ENCODE measurements around the gene LIPM. TPM values are rescaled to one million over a fixed set of nuclear protein-coding genes. Genes with fewer than 3 reads are reported as not detected.
"Not testable (repeated sequence)": the region's sequence is repeated elsewhere in the genome, so short reads cannot be mapped to it uniquely, and the experiment has no call there.

LIPM gene
- total RNA-seq, 1 donor from 2014 or later, result not detected

GRCh38 chr10:88833156-88833555, 30.6 kb downstream of the LIPM start:
- no peak for TF ChIP-seq CTCF (conservative IDR thresholded peaks at IDR 0.05)
- Mint-ChIP-seq H3K27ac (ENCODE audit: unreplicated experiment) (no peak overlapping the region), H3K9me3 (no peaks in the 10 kb centered on the region), H3K4me3 (no peak overlapping the region), H3K36me3 (ENCODE audit: low read depth) (no peaks in the 10 kb centered on the region), H3K4me1 (no peaks in the 10 kb centered on the region), H3K27me3 (ENCODE audit: low read depth) (peaks cover 9% of the 10 kb centered on the region)
- DNase-seq (ENCODE audit: low read depth, low spot score), result no peak

DNA sequence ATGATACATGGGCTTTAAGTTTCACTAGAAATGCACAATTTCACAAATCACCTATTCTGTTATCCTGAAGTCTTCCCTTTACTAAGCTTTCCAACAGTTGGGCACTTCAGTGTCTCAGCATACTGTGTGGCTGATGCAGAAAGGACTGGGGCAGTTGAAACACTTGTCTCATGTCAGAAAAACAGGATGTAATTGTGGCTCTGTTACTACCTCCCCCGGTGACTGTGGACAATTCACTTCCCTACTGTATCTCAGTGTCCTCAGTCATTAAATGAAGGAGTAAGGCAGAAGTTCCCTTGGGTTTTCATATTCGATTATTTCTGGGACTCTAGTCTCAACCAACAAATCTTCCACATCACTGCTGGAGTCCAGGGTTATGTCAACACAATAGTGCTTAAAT, 31.2 kb downstream of the LIPM start:
- DNase-seq (ENCODE audit: low read depth, low spot score), result no peak
- no peaks in the 10 kb centered on the region for H3K36me3 Mint-ChIP-seq (ENCODE audit: low read depth)
- no peak overlapping the region for H3K4me3 Mint-ChIP-seq
- no peaks in the 10 kb centered on the region for H3K9me3 Mint-ChIP-seq
- no peak for TF ChIP-seq CTCF (conservative IDR thresholded peaks at IDR 0.05)
- H3K27me3 Mint-ChIP-seq (ENCODE audit: low read depth), result peaks cover 9% of the 10 kb centered on the region
- H3K4me1 Mint-ChIP-seq, result no peaks in the 10 kb centered on the region
- no peak overlapping the region for H3K27ac Mint-ChIP-seq (ENCODE audit: unreplicated experiment)

DNA sequence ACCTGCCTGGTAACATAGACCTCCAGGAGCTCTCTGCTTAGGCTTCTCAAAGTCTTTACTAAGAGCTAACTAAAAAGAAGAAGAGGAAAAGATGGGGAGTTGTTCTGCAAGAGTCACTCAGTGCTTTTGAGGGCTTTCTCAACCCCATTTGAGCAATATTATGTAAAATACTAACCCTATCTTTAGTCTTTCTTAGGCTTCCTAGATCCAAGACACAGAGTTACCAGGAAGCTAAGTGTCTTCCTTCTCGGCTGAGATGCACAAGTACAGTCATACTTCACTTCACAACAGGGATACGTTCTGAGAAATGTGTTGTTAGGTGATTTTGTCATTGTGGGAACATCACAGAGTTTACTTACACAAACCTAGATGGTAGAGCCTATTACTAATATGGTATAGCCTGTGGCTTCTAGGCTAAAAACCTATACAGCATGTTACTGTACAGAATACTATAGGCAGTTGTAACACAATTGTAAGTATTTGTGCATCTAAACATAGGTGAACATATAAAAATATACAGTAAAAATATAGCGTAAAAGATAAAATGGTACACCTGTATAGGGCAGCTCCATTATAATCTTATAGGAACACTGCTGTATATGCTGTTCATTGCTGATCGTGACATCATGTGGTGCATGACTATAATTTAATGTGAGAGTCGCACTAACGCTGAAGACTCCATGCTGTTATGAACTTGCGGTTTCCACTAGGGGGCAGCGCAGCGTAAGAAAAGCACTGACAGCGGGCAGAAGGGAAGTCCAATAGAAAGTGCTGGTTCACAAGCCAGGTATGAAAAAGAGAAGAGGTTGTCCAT, 32.8 kb downstream of the LIPM start:
- peak; percentile 98 for TF ChIP-seq CTCF (conservative IDR thresholded peaks at IDR 0.05)
- H3K36me3 Mint-ChIP-seq (ENCODE audit: low read depth), result no peaks in the 10 kb centered on the region
- H3K4me3 Mint-ChIP-seq, result no peak overlapping the region
- H3K4me1 Mint-ChIP-seq, result no peaks in the 10 kb centered on the region
- peak; percentile 79 for DNase-seq (ENCODE audit: low read depth, low spot score)
- H3K9me3 Mint-ChIP-seq, result no peaks in the 10 kb centered on the region
- no peak overlapping the region for H3K27ac Mint-ChIP-seq (ENCODE audit: unreplicated experiment)
- H3K27me3 Mint-ChIP-seq (ENCODE audit: low read depth), result peaks cover 9% of the 10 kb centered on the region

- no peak for TF ChIP-seq CTCF (conservative IDR thresholded peaks at IDR 0.05)
- Mint-ChIP-seq H3K27me3 (ENCODE audit: low read depth) (peaks cover 6% of the 10 kb centered on the region), H3K9me3 (no peaks in the 10 kb centered on the region), H3K4me1 (no peaks in the 10 kb centered on the region), H3K4me3 (no peak overlapping the region), H3K27ac (ENCODE audit: unreplicated experiment) (no peak overlapping the region), H3K36me3 (ENCODE audit: low read depth) (no peaks in the 10 kb centered on the region)
- no peak for DNase-seq (ENCODE audit: low read depth, low spot score)
Observed at GRCh38 chr10:88835910-88836221, 33.3 kb downstream of the LIPM start.

GRCh38 chr10:88837632-88838031, 35.1 kb downstream of the LIPM start:
- H3K27ac Mint-ChIP-seq (ENCODE audit: unreplicated experiment); H3K36me3 Mint-ChIP-seq (ENCODE audit: low read depth); H3K9me3 Mint-ChIP-seq; H3K4me3 Mint-ChIP-seq; H3K4me1 Mint-ChIP-seq; H3K27me3 Mint-ChIP-seq (ENCODE audit: low read depth); DNase-seq (ENCODE audit: low read depth, low spot score): not testable (repeated sequence)

DNA sequence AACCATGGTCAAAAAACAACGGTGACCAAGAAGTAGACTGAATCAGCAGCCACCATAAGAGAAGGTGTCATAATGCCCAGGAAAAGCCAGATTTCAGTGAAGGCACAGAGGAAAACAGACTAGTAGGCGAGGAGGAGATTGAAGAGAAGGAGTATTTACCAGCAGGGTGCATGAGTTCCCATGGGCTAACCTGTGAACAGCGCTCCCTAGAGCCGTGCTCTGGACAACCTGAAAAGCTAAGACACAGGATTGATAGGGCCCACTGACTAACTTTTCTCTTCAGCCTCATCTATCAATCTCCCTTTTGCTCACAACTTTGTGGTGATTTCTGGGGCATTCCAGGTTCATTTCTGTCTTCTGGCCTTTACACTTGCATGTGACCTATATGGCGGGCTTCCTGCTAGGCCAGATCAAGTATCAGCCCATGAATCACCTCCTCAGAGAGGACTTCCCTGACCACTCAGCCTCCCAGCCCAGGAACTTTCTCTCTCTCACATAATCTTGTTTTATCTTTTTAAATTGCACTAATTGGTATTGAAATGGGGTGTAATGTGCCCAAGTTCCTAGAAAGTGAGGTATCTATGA, 36.3 kb downstream of the LIPM start:
- Mint-ChIP-seq H3K27ac (ENCODE audit: unreplicated experiment) (no peak overlapping the region), H3K27me3 (ENCODE audit: low read depth) (peaks cover under 1% of the 10 kb centered on the region), H3K36me3 (ENCODE audit: low read depth) (no peaks in the 10 kb centered on the region), H3K4me1 (no peaks in the 10 kb centered on the region), H3K9me3 (no peaks in the 10 kb centered on the region), H3K4me3 (no peak overlapping the region)
- TF ChIP-seq CTCF (conservative IDR thresholded peaks at IDR 0.05), result no peak
- DNase-seq (ENCODE audit: low read depth, low spot score), result no peak
